ENCODE data around the gene WIPF1.

GRCh38 chr2:174607584-174607983, 10.0 kb upstream of the WIPF1 start:
- no peak for TF ChIP-seq CTCF (IDR thresholded peaks at IDR 0.05; ENCODE audit: insufficient read depth, low read depth, low read length)
- no peak for TF ChIP-seq EZH2 (IDR thresholded peaks at IDR 0.05; ENCODE audit: insufficient read depth, low read length)

Data from astrocyte (in vitro differentiated cells and primary cell).